Measurements from ENCODE around the gene RPL10A. TPM values are rescaled to one million over a fixed set of nuclear protein-coding genes. Genes with fewer than 3 reads are reported as not detected.

Gene RPL10A
- polyA plus RNA-seq, 1 of the 3 experiments (the other 2 are of a cell fraction), result 3,548 TPM

DNA sequence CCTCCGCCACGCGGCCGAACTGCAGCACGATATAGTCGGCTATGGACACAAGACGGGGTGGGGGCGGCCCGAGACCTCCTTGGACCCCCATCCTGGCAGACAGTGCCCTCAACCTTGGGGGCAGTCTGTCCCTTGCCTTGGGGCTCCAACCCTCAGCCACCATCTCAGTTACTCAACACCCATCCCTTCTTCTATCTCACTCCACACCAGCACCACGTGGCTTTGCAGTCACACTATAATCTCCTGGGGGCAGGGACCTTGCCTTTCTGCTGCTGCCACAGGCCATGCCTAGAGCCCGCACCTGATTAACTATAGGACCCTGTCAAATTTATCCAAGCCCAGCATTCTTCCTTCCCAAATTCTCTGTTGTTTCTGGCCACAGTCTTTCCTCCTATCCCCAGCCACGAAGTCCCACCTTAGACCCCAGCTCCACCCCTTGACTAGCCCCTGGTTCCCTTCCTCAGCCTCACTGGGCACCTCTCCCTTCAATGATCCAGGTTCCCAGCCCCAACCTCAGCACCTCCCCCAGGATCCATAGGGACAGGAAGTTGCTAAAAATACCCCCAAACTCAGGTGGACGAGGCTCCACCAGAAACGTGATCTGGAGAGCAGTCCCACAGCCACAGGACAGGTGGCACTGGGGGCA is 30.3 kb downstream of the RPL10A start:
- Histone ChIP-seq H3K4me2 (no peak overlapping the region), H3K79me2 (ENCODE audit: insufficient read depth) (peaks cover 15% of the 10 kb centered on the region; the same call in 1 of the 2 replicates), H3K9ac (no peak overlapping the region), H3K27me3 (ENCODE audit: insufficient read depth) (no peaks in the 10 kb centered on the region), H3F3A (replicated peaks; ENCODE audit: insufficient read depth) (no peaks in the 10 kb centered on the region), H3K9me2 (no peaks in the 10 kb centered on the region), H3K4me3 (ENCODE audit: low read depth in 2 of 2, low read length in 1 of 2) (peak overlapping the region in 1 of 2 experiments; percentile 66; a peak in 1 of 4 replicates), H3K27ac (ENCODE audit: low read depth in 2 of 2, low read length in 1 of 2) (peak overlapping the region in 1 of 2 experiments; percentile 82; a peak in 1 of 4 replicates), H3K9me3 (no peaks in the 10 kb centered on the region), H3K4me1 (ENCODE audit: control insufficient read depth in 1 of 2, insufficient read depth in 2 of 2, low read depth in 1 of 2, low read length in 1 of 2) (peaks cover 4 to 39% of the 10 kb centered on the region in 2 experiments; a peak in 1 of 4 replicates), H2AFZ (ENCODE audit: low read depth) (no peak overlapping the region), H4K20me1 (ENCODE audit: insufficient read depth) (peaks cover 6% of the 10 kb centered on the region; the same call in 1 of the 2 replicates), H3K36me3 (replicated peaks in 1 of 2; ENCODE audit: control insufficient read depth in 1 of 2, insufficient read depth in 2 of 2, low read length in 1 of 2) (no peaks in the 10 kb centered on the region)
- 94% methylated on average over 5 of the region's 14 CpGs for WGBS (ENCODE audit: low lambda C conversion rate)
- ChIA-PET POLR2A (interaction anchor here (1.3 kb wide), 2 partner anchors 30 to 155 kb away, joined by 5 to 6 read pairs; partner anchors contain the start of gene RPL10A), CTCF (interaction anchor here (0.7 to 2.2 kb wide), 6 partner anchors 25 to 239 kb away, joined by 3 to 13 read pairs (median 4); partner anchors contain the start of genes PPARD and RPL10A)
- TF ChIP-seq CHD2 (IDR thresholded peaks at IDR 0.05; ENCODE audit: low read length, partially characterized antibody) (no peak), TEAD4 (IDR thresholded peaks at IDR 0.05; ENCODE audit: borderline replicate concordance, insufficient read depth) (no peak), FOXJ3 (CRISPR knock-in tag; IDR thresholded peaks at IDR 0.05) (no peak), RXRA (IDR thresholded peaks at IDR 0.05; ENCODE audit: borderline replicate concordance, low read depth) (no peak), ELF1 (IDR thresholded peaks at IDR 0.05) (no peak), TCF12 (IDR thresholded peaks at IDR 0.05) (no peak), GABPA (IDR thresholded peaks at IDR 0.05; ENCODE audit: low read depth) (no peak), NFIC (IDR thresholded peaks at IDR 0.05; ENCODE audit: borderline replicate concordance) (no peak), TAF1 (IDR thresholded peaks at IDR 0.05; ENCODE audit: borderline replicate concordance, low read depth, low read length) (no peak), FOSL2 (IDR thresholded peaks at IDR 0.05; ENCODE audit: borderline replicate concordance, low read depth) (no peak), RAD21 (IDR thresholded peaks at IDR 0.05; ENCODE audit: low read length) (no peak), JUND (IDR thresholded peaks at IDR 0.05) (no peak), SIN3A (IDR thresholded peaks at IDR 0.05; ENCODE audit: borderline replicate concordance, low read depth, low read length) (no peak), PBX3 (IDR thresholded peaks at IDR 0.05) (no peak), YY1 (IDR thresholded peaks at IDR 0.05; ENCODE audit: low read depth) (no peak), NRF1 (IDR thresholded peaks at IDR 0.05; ENCODE audit: low read depth, low read length) (no peak)
- TF ChIP-seq, protein P1, sequence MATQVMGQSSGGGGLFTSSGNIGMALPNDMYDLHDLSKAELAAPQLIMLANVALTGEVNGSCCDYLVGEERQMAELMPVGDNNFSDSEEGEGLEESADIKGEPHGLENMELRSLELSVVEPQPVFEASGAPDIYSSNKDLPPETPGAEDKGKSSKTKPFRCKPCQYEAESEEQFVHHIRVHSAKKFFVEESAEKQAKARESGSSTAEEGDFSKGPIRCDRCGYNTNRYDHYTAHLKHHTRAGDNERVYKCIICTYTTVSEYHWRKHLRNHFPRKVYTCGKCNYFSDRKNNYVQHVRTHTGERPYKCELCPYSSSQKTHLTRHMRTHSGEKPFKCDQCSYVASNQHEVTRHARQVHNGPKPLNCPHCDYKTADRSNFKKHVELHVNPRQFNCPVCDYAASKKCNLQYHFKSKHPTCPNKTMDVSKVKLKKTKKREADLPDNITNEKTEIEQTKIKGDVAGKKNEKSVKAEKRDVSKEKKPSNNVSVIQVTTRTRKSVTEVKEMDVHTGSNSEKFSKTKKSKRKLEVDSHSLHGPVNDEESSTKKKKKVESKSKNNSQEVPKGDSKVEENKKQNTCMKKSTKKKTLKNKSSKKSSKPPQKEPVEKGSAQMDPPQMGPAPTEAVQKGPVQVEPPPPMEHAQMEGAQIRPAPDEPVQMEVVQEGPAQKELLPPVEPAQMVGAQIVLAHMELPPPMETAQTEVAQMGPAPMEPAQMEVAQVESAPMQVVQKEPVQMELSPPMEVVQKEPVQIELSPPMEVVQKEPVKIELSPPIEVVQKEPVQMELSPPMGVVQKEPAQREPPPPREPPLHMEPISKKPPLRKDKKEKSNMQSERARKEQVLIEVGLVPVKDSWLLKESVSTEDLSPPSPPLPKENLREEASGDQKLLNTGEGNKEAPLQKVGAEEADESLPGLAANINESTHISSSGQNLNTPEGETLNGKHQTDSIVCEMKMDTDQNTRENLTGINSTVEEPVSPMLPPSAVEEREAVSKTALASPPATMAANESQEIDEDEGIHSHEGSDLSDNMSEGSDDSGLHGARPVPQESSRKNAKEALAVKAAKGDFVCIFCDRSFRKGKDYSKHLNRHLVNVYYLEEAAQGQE (IDR thresholded peaks at IDR 0.05; ENCODE audit: low read depth, low read length), result no peak
- TF ChIP-seq, protein P2, sequence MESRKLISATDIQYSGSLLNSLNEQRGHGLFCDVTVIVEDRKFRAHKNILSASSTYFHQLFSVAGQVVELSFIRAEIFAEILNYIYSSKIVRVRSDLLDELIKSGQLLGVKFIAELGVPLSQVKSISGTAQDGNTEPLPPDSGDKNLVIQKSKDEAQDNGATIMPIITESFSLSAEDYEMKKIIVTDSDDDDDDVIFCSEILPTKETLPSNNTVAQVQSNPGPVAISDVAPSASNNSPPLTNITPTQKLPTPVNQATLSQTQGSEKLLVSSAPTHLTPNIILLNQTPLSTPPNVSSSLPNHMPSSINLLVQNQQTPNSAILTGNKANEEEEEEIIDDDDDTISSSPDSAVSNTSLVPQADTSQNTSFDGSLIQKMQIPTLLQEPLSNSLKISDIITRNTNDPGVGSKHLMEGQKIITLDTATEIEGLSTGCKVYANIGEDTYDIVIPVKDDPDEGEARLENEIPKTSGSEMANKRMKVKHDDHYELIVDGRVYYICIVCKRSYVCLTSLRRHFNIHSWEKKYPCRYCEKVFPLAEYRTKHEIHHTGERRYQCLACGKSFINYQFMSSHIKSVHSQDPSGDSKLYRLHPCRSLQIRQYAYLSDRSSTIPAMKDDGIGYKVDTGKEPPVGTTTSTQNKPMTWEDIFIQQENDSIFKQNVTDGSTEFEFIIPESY (IDR thresholded peaks at IDR 0.05; ENCODE audit: borderline replicate concordance, low read depth), result no peak
- TF ChIP-seq, protein P3, sequence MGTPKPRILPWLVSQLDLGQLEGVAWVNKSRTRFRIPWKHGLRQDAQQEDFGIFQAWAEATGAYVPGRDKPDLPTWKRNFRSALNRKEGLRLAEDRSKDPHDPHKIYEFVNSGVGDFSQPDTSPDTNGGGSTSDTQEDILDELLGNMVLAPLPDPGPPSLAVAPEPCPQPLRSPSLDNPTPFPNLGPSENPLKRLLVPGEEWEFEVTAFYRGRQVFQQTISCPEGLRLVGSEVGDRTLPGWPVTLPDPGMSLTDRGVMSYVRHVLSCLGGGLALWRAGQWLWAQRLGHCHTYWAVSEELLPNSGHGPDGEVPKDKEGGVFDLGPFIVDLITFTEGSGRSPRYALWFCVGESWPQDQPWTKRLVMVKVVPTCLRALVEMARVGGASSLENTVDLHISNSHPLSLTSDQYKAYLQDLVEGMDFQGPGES (IDR thresholded peaks at IDR 0.05; ENCODE audit: low read depth, low read length), result no peak
- TF ChIP-seq, protein P4, sequence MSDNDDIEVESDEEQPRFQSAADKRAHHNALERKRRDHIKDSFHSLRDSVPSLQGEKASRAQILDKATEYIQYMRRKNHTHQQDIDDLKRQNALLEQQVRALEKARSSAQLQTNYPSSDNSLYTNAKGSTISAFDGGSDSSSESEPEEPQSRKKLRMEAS (IDR thresholded peaks at IDR 0.05; ENCODE audit: low read depth), result no peak
- DNase-seq, result no peak

All from SK-N-SH (cell line).